Ishikawa (cell line): ENCODE results near the gene CCR6.

ENCODE experiments used
- FOXM1 ChIP-seq: IDR thresholded peaks from 2 replicates; pipeline ENCODE4 v1.6.1; 2012; ENCODE audit warnings: low read depth, borderline replicate concordance
- TAF1 ChIP-seq: IDR thresholded peaks from 2 replicates; pipeline ENCODE4 v1.6.1; 2012; ENCODE audit warnings: low read depth, mild to moderate bottlenecking

DNA sequence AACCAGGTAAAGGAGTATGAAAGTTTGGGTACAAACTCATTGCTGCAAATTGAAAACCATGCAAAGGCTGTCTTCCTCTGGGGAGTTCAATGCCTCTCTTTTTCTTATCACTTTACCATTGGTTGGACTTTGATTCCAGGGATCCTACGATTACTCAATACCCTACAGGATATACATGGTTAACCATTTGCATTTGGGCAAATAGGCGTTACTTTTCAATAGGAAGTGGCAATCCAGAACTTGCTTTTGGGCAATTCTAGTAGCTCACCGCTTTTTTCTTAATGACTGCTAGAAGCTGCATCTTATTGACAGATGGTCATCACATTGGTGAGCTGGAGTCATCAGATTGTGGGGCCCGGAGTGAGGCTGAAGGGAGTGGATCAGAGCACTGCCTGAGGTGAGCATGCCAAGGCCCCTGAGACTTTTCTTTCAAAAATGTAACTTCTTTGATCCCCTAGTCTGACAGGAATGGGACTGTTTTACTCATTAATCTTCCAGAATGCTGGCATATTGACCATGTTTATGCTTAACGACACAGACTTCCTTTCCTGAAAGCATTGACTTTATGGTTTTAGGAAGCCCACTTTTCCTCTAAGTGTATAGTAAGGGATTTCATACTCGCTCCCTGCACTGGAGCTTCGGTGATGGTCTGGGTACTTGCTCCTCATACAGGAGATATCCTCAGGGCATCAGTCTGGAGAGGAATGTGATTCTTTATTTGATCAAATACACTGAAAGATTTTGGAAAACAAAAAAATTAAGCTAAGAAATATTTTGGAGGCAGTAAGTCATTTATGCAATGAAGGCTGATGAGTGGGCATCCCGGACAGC is at the start of gene CCR6:
- no peak for TF ChIP-seq FOXM1
- TF ChIP-seq TAF1 = no peak
